RWPE2 (cell line): ENCODE measurements around the gene ATF7IP2.

Source experiments
- ATAC-seq: fragments of 200-7000 bp; cut with Tn5 transposase; 3 replicates; pipeline ENCODE4 v1.9.1; 2021; ENCODE audit warnings: low read depth
- DNase-seq: peaks from one replicate; pipeline ENCODE4 v3.0.0-alpha.2; 2020; ENCODE audit warnings: low spot score
- H3K27ac ChIP-seq: fragments of 450-650 bp; 2 replicates; pipeline ENCODE4 v1.5.1; 2017; ENCODE audit warnings: mild to moderate bottlenecking; ENCODE audit not compliant: poor library complexity, severe bottlenecking
- H3K27me3 ChIP-seq: fragments of 250-450 bp; sonication (Bioruptor Pico); 2 replicates; pipeline ENCODE4 v1.5.1; 2021; ENCODE audit warnings: mild to moderate bottlenecking, moderate library complexity; ENCODE audit not compliant: insufficient read depth, poor library complexity, severe bottlenecking
- H3K36me3 ChIP-seq: fragments of 250-450 bp; sonication (Bioruptor Pico); 2 replicates; pipeline ENCODE4 v1.5.1; 2020; ENCODE audit warnings: low read depth, mild to moderate bottlenecking, moderate library complexity
- H3K4me1 ChIP-seq: fragments of 250-450 bp; sonication (Bioruptor Pico); 2 replicates; pipeline ENCODE4 v1.5.1; 2021; ENCODE audit warnings: mild to moderate bottlenecking, moderate library complexity; ENCODE audit not compliant: insufficient read depth, poor library complexity, severe bottlenecking
- H3K4me3 ChIP-seq: fragments of 250-450 bp; sonication (Bioruptor Pico); 2 replicates; pipeline ENCODE4 v1.5.1; 2021; ENCODE audit warnings: mild to moderate bottlenecking, moderate library complexity; ENCODE audit not compliant: severe bottlenecking
- H3K9me3 ChIP-seq: fragments of 250-450 bp; sonication (Bioruptor Pico); 2 replicates; pipeline ENCODE4 v1.5.1; 2021; ENCODE audit warnings: mild to moderate bottlenecking, moderate library complexity; ENCODE audit not compliant: severe bottlenecking
- TF ChIP-seq, protein P1 (sequence below): fragments of 450-650 bp; IDR thresholded peaks from one replicate; pipeline ENCODE4 v1.5.1; 2017; ENCODE audit warnings: mild to moderate bottlenecking, moderate library complexity; ENCODE audit not compliant: poor library complexity, severe bottlenecking

Gene ATF7IP2

DNA sequence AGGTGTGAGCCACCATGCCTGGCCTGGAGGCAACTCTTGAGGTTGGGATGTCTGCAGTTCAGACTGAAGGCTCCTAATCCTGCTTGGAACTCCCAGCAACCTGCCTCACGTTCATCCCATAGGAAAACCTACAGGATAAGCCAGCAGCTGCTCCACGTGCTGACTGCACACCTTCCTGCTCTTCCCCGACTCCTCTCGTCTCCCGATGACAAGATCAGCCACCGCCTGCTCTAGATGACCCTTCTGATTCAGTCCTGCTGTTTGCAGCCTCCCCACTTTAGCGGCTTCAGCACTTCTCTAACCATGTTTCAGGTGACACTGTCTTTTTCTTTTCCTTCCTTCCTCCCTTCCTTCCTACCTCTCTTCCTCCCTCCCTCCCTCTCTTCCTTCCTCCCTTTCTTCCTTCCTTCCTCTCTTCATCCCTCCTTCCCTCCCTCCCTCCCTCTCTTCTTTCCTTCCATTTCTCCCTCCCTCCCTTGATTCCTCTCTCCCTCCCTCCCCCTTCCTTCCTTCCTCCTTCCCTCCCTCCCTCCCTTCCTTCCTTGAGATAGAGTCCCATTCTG, 132.7 kb downstream of the ATF7IP2 start:
- no peaks in the 10 kb centered on the region for H3K27me3 ChIP-seq
- H3K36me3 ChIP-seq = no peaks in the 10 kb centered on the region
- no peak overlapping the region for H3K27ac ChIP-seq
- TF ChIP-seq, protein P1, sequence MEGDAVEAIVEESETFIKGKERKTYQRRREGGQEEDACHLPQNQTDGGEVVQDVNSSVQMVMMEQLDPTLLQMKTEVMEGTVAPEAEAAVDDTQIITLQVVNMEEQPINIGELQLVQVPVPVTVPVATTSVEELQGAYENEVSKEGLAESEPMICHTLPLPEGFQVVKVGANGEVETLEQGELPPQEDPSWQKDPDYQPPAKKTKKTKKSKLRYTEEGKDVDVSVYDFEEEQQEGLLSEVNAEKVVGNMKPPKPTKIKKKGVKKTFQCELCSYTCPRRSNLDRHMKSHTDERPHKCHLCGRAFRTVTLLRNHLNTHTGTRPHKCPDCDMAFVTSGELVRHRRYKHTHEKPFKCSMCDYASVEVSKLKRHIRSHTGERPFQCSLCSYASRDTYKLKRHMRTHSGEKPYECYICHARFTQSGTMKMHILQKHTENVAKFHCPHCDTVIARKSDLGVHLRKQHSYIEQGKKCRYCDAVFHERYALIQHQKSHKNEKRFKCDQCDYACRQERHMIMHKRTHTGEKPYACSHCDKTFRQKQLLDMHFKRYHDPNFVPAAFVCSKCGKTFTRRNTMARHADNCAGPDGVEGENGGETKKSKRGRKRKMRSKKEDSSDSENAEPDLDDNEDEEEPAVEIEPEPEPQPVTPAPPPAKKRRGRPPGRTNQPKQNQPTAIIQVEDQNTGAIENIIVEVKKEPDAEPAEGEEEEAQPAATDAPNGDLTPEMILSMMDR = no peak
- no peak for DNase-seq
- H3K9me3 ChIP-seq = no peaks in the 10 kb centered on the region
- no peaks in the 10 kb centered on the region for H3K4me1 ChIP-seq
- no peak overlapping the region for H3K4me3 ChIP-seq
- no peak for ATAC-seq

DNA sequence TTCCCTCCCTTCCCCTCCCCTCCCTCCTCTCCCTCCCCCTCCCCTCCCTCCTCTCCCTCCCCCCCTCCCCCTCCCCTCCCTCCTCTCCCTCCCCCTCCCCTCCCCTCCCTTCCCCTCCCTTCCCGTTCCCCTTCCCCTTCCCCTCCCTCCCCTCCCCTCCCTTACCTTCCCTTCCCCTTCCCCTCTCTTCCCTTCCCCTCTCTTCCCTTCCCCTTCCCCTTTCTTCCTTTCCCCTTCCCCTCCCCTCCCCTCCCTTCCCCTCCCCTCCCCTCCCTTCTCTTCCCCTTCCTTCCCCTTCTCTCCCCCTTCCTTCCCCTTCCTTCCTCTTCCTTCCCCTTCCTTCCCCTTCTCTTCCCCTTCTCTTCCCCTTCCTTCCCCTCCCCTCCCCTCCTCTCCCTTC, 133.4 kb downstream of the ATF7IP2 start:
- DNase-seq = no peak
- no peaks in the 10 kb centered on the region for H3K9me3 ChIP-seq
- no peaks in the 10 kb centered on the region for H3K36me3 ChIP-seq
- no peaks in the 10 kb centered on the region for H3K4me1 ChIP-seq
- H3K27ac ChIP-seq = no peak overlapping the region
- no peaks in the 10 kb centered on the region for H3K27me3 ChIP-seq
- TF ChIP-seq, protein P1 = no peak
- ATAC-seq = no peak
- no peak overlapping the region for H3K4me3 ChIP-seq

DNA sequence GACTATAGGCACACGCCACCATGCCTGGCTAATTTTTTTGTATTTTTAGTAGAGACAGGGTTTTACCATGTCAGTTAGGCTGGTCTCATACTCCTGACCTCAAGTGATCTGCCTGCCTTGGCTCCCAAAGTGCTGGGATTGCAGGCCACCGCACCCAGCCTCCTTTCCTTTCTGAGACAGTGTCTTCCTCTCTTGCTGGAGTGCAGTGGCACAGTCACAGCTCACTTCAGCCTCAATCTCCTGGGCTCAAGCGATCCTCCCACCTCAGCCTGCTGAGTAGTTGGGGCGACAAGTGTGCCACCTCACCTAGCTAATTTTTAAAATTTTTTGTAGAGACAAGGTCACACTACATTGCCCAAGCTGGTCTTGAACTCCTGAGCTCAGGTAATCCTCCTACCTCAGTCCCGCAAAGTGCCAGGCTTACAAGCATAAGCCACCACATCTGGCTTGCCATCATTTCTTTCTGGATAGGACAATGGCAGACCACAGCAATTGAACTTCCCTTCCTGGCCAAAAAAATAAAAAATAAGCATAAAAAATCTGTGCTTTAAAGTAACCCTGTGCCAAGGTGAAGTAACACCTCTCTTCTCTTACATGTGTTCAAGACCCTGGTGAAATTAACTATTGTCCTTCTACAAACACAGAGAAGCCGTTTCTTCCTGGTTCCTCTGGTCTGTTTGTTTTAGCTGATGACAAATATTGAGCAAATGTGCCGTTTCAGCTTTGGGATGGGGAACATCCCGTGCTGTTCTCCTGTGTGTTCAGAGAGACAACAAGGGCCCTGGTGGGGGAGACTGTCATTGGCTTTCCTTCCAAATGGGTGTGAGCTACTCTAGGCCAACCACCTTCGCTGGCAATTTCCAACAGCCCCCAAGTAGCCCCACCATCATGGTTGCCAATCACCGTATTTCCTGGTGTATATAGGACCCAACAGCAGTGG, 134.3 kb downstream of the ATF7IP2 start:
- Histone ChIP-seq H3K27ac (no peak overlapping the region), H3K36me3 (no peaks in the 10 kb centered on the region), H3K27me3 (no peaks in the 10 kb centered on the region), H3K9me3 (no peaks in the 10 kb centered on the region), H3K4me3 (no peak overlapping the region), H3K4me1 (no peaks in the 10 kb centered on the region)
- TF ChIP-seq, protein P1 = no peak
- ATAC-seq = 0 out of 3 replicates have a peak, but pooled peaks have one; percentile 29
- DNase-seq = no peak

DNA sequence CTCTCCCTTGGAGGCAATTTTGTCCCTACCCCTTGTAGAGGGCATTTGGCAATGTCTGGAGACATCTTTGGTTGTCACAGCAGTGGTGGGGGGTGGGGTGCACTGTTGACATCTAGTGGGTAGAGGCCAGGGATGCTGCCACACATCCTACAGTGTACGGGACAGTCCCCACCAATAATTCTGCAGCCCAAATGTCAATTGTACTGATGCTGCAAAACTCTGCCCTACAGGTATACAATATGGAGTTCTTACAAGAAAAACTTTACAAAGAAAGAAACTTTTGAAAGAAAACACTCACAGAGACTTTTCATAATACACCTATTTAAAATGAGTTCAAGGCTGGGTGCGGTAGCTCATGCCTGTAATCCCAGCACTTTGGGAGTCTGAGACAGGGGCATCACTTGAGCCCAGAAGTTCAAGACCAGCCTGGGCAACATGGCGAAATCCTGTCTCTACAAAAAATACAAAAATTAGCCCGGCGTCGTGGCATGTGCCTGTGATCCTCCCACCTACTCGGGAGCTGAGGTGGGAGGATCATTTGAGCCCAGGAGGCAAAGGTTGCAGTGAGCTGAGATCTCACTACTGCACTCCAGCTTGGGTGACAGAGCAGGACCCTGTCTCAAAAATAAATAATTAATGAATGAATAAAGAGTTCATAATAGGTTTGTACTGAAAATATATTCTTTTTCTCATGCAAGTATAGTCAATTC, 135.2 kb downstream of the ATF7IP2 start:
- no peaks in the 10 kb centered on the region for H3K9me3 ChIP-seq
- H3K36me3 ChIP-seq = no peaks in the 10 kb centered on the region
- ATAC-seq (no peak), DNase-seq (no peak)
- H3K4me3 ChIP-seq = no peak overlapping the region
- TF ChIP-seq, protein P1 = no peak
- no peaks in the 10 kb centered on the region for H3K27me3 ChIP-seq
- no peak overlapping the region for H3K27ac ChIP-seq
- no peaks in the 10 kb centered on the region for H3K4me1 ChIP-seq
